Vagina (tissue), 2 donors: ENCODE measurements around the gene AGPAT1. TPM values are rescaled to one million over a fixed set of nuclear protein-coding genes. Genes with fewer than 3 reads are reported as not detected.
"Not testable (repeated sequence)": the region's sequence is repeated elsewhere in the genome, so short reads cannot be mapped to it uniquely, and the experiment has no call there.

Experiments
- DNase-seq, 2 donors: peaks; one replicate each; pipeline ENCODE4 v3.0.0-alpha.2; 2017; ENCODE audit errors: extremely low spot score in 2 of 2
- H3K27ac ChIP-seq: fragments of 200-600 bp; sonication (generic); one replicate; pipeline ENCODE4 v1.5.1; 2019
- H3K27me3 ChIP-seq: fragments of 200-600 bp; sonication (generic); one replicate; pipeline ENCODE4 v1.5.1; 2019
- H3K36me3 ChIP-seq, 2 donors: fragments of 200-600 bp; sonication (generic); one replicate each; pipeline ENCODE4 v1.5.1; 2017 to 2019
- H3K4me1 ChIP-seq: fragments of 200-600 bp; sonication (generic); one replicate; pipeline ENCODE4 v1.5.1; 2019
- H3K4me3 ChIP-seq, 2 donors: fragments of 200-600 bp; sonication (generic); 1 replicate in 1 of 2; 2 replicates in 1 of 2; pipeline ENCODE4 v1.5.1; 2016 to 2019
- H3K9me3 ChIP-seq: fragments of 200-600 bp; sonication (generic); one replicate; pipeline ENCODE4 v1.5.1; 2019
- CTCF ChIP-seq, 3 experiments: fragments of 450-650 bp in 2 of 3; fragments of 200-600 bp in 1 of 3; sonication (generic) in 1 of 3; IDR thresholded peaks; one replicate each; pipeline ENCODE4 v1.5.1; 2017 to 2019; ENCODE audit warnings: antibody characterized with exemption in 3 of 3, mild to moderate bottlenecking in 2 of 3, moderate library complexity in 2 of 3
- POLR2A ChIP-seq, 2 donors: fragments of 450-650 bp; IDR thresholded peaks; one replicate each; pipeline ENCODE4 v1.6.1; 2017; ENCODE audit warnings: antibody characterized with exemption in 2 of 2, mild to moderate bottlenecking in 2 of 2, moderate library complexity in 2 of 2
- POLR2AphosphoS5 ChIP-seq, 2 donors: sonication (generic); formaldehyde crosslinking; IDR thresholded peaks; one replicate each; pipeline ENCODE4 v1.9.0; 2017; ENCODE audit warnings: antibody characterized with exemption in 2 of 2, mild to moderate bottlenecking in 2 of 2, low read depth in 1 of 2; ENCODE audit not compliant: insufficient read depth in 1 of 2
- intact Hi-C: fragments of 100-400 bp; cut with DNase I; formaldehyde crosslinking; loops from one replicate; pipeline ENCODE4 v1.15.1; 2023
- total RNA-seq: library from RNA; depleted of rRNA; stranded (reverse); fragments of >200 nt; gene quantifications from one replicate; pipeline ENCODE4 v1.2.3, GENCODE V29; 2016

AGPAT1 gene
- total RNA-seq, 1 donor from 2014 or later, result 35.1 TPM

DNA sequence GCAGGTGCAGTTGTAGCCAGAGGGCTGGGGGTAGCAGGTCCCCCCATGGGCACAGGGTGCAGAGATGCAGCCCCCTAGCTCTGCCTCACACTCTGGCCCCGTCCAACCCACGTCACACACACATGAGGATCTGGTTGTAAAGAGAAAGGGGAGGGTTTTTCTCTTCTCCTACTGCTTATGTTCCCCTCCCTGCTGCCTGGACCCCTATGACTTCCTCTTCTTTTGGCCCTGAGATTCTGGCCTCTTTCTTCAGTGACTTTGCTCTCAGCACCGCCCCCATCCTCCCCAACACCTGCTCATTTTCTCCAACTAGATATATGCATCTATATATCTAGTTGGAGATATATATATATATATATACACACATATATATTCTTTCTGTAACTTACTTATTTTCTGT lies 38.2 kb upstream of the AGPAT1 start:
- H3K27ac ChIP-seq, result no peak overlapping the region
- intact Hi-C loops, result no loop called here
- TF ChIP-seq POLR2AphosphoS5 (IDR thresholded peaks at IDR 0.05; ENCODE audit: insufficient read depth in 1 of 2, low read depth in 1 of 2), result no peak
- H3K4me1 ChIP-seq, result no peaks in the 10 kb centered on the region
- no peak for DNase-seq
- no peaks in the 10 kb centered on the region for H3K27me3 ChIP-seq
- H3K36me3 ChIP-seq, result no peaks in the 10 kb centered on the region
- no peaks in the 10 kb centered on the region for H3K9me3 ChIP-seq
- H3K4me3 ChIP-seq, result no peak overlapping the region

DNA sequence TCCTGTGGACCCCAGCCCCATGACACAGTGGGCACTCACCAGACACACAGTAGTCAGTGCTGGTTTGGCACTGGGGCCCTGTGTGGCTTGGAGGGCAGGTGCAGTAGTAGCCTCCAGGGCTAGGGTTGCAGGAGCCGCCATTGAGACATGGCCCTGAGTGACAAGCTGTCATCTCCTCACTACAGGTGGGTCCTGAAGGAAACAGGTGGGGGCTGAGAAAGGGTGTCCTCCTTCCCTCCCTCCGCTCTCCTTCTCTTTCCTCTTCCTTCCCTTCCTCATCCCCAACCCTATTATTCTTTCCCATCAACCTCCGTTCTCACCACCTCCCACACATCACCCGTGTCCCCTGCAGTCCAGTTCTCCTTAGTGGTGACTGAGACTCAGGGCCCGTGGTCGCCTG lies 37.8 kb upstream of the AGPAT1 start:
- DNase-seq, result no peak
- Histone ChIP-seq H3K4me1 (no peaks in the 10 kb centered on the region), H3K27ac (no peak overlapping the region)

DNA sequence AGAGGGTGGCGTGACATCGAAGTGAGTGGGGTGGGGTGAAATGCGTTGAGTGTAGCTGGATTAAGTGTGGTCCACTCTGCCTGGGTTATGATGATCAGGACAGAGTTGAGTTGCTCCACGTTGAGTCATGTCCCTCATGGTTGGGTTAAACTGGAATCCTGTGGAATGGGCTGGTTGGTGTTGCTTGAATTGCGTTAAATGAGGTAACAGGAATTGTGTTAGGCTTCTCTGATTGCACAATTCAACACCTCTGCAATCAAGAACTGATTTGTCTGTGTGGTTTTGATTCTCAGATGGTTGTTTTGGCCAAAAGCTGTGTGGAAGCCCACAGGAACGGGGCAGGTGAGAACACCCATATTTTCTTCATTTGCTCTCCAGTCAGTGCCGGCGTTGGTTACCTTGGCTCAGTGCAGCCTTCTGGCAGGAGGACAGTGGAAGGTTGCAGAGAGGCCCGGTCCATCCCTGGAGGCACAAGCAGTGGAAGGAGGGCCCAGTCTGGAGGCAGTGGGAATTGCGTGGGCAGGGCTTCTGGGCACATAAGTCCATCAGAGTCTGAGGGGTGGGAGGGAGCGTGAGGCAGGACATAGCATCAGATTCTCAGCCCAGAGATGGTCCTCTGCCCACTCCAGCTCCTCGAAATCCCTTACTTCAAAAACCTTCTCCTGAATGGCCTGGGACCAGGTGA lies 36.3 kb upstream of the AGPAT1 start:
- Histone ChIP-seq H3K36me3 (no peaks in the 10 kb centered on the region), H3K4me1 (no peaks in the 10 kb centered on the region), H3K27me3 (no peaks in the 10 kb centered on the region), H3K9me3 (no peaks in the 10 kb centered on the region), H3K27ac (no peak overlapping the region), H3K4me3 (no peak overlapping the region)
- TF ChIP-seq CTCF (IDR thresholded peaks at IDR 0.05) (no peak), POLR2AphosphoS5 (IDR thresholded peaks at IDR 0.05; ENCODE audit: insufficient read depth in 1 of 2, low read depth in 1 of 2) (no peak), POLR2A (IDR thresholded peaks at IDR 0.05) (no peak)
- intact Hi-C loops, result no loop called here
- DNase-seq, result no peak

More for the DNA sequence above, 37.8 kb upstream of the AGPAT1 start:
- no peaks in the 10 kb centered on the region for H3K36me3 ChIP-seq
- no peak overlapping the region for H3K4me3 ChIP-seq
- intact Hi-C loops, result no loop called here
- no peaks in the 10 kb centered on the region for H3K27me3 ChIP-seq
- TF ChIP-seq POLR2AphosphoS5 (IDR thresholded peaks at IDR 0.05; ENCODE audit: insufficient read depth in 1 of 2, low read depth in 1 of 2), result no peak
- TF ChIP-seq POLR2A (IDR thresholded peaks at IDR 0.05), result no peak
- no peak for TF ChIP-seq CTCF (IDR thresholded peaks at IDR 0.05)
- H3K9me3 ChIP-seq, result no peaks in the 10 kb centered on the region

DNA sequence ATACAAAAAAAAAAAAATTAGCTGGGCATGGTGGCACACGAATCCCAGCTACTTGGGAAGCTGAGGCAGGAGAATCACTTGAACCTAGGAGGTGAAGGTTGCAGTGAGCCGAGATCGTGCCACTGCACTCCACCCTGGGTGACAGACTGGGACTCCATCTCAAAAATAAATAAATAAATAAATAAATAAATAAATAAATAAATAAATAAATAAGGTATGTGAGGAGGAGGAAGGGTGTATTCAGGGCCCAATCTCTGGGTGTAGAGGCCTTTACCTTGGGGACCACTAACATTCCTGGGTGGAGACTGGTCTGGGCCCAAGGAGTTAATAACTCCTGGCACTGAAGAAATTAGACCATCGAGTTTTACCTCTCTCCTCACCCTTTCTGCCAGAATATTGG lies 35.5 kb upstream of the AGPAT1 start:
- H3K27me3 ChIP-seq, H3K4me1 ChIP-seq, H3K9me3 ChIP-seq, H3K27ac ChIP-seq, H3K36me3 ChIP-seq, H3K4me3 ChIP-seq, intact Hi-C loops, DNase-seq: not testable (repeated sequence)

GRCh38 chr6:32210191-32210601 lies 34.3 kb upstream of the AGPAT1 start:
- Histone ChIP-seq H3K4me1 (no peaks in the 10 kb centered on the region), H3K9me3 (no peaks in the 10 kb centered on the region), H3K27ac (no peak overlapping the region), H3K36me3 (no peaks in the 10 kb centered on the region), H3K27me3 (no peaks in the 10 kb centered on the region), H3K4me3 (no peak overlapping the region)
- DNase-seq, result no peak
- no peak for TF ChIP-seq CTCF (IDR thresholded peaks at IDR 0.05)
- TF ChIP-seq POLR2A (IDR thresholded peaks at IDR 0.05), result no peak
- TF ChIP-seq POLR2AphosphoS5 (IDR thresholded peaks at IDR 0.05; ENCODE audit: insufficient read depth in 1 of 2, low read depth in 1 of 2), result no peak
- intact Hi-C loops, result no loop called here

DNA sequence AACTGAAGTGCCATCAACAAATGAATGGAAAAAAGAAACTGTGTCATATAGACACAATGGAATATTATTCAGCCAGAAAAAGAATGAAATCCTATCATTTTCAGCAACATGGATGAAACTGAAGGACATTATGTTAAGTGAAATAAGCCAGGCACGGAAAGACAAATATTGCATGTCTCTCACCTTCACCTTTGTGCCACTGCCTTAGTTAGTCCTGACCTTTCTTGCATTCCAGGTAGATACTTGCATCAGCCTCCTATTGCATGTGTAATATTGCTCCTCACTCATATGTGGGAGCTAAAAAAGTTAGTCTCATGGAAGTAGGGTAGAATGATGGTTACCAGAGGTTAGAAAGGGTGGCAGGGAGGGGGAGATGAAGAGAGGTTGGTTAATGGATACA lies 33.1 kb upstream of the AGPAT1 start:
- Histone ChIP-seq H3K4me3 (no peak overlapping the region), H3K36me3 (no peaks in the 10 kb centered on the region), H3K9me3 (no peaks in the 10 kb centered on the region), H3K4me1 (no peaks in the 10 kb centered on the region), H3K27me3 (no peaks in the 10 kb centered on the region), H3K27ac (no peak overlapping the region)
- no peak for TF ChIP-seq POLR2A (IDR thresholded peaks at IDR 0.05)
- TF ChIP-seq POLR2AphosphoS5 (IDR thresholded peaks at IDR 0.05; ENCODE audit: insufficient read depth in 1 of 2, low read depth in 1 of 2), result no peak
- no peak for TF ChIP-seq CTCF (IDR thresholded peaks at IDR 0.05)
- intact Hi-C loops, result no loop called here
- DNase-seq, result no peak
